Activated gamma-delta T cell treated with anti-CD3 and anti-CD28 coated beads, Interleukin-2, amount 50 U/mL, for 16 hours (primary cell): ENCODE data around the gene STKLD1.
A peak's percentile ranks its signal among the peaks of the same experiment; 100 is the strongest.
"Not testable (repeated sequence)": the region's sequence is repeated elsewhere in the genome, so short reads cannot be mapped to it uniquely, and the experiment has no call there.

ENCODE experiments used
- DNase-seq: peaks from one replicate; pipeline ENCODE4 v3.0.0-alpha.2; 2020; ENCODE audit warnings: low read depth

Gene STKLD1

GRCh38 chr9:133362359-133363044, 13.7 kb upstream of the STKLD1 start:
- DNase-seq: no peak

GRCh38 chr9:133366435-133366834, 9.7 kb upstream of the STKLD1 start:
- no peak for DNase-seq

- no peak for DNase-seq
Observed at GRCh38 chr9:133367221-133367620, 8.9 kb upstream of the STKLD1 start.

GRCh38 chr9:133367778-133368177, 8.4 kb upstream of the STKLD1 start:
- no peak for DNase-seq

- DNase-seq: no peak
Observed at GRCh38 chr9:133368249-133368881, 7.8 kb upstream of the STKLD1 start.

GRCh38 chr9:133369422-133369821, 6.7 kb upstream of the STKLD1 start:
- no peak for DNase-seq

GRCh38 chr9:133369933-133370332, 6.2 kb upstream of the STKLD1 start:
- DNase-seq: no peak

- no peak for DNase-seq
Observed at GRCh38 chr9:133370685-133371084, 5.5 kb upstream of the STKLD1 start.

GRCh38 chr9:133371261-133371711, 4.9 kb upstream of the STKLD1 start:
- DNase-seq: peak; percentile 57

GRCh38 chr9:133372144-133372543, 4.0 kb upstream of the STKLD1 start:
- DNase-seq: no peak

GRCh38 chr9:133374612-133375115, 1.5 kb upstream of the STKLD1 start:
- DNase-seq: no peak

GRCh38 chr9:133375116-133375723, 946 bp upstream of the STKLD1 start:
- DNase-seq: no peak

- DNase-seq: not testable (repeated sequence)
Observed at GRCh38 chr9:133377280-133377679, 1.1 kb downstream of the STKLD1 start.

GRCh38 chr9:133377721-133378216, 1.6 kb downstream of the STKLD1 start:
- no peak for DNase-seq

- no peak for DNase-seq
Observed at GRCh38 chr9:133378408-133378962, 2.3 kb downstream of the STKLD1 start.

- DNase-seq: no peak
Observed at GRCh38 chr9:133379153-133380086, 3.3 kb downstream of the STKLD1 start.

- DNase-seq: no peak
Observed at GRCh38 chr9:133380734-133381133, 4.6 kb downstream of the STKLD1 start.

GRCh38 chr9:133382507-133383141, 6.5 kb downstream of the STKLD1 start:
- DNase-seq: no peak

GRCh38 chr9:133383438-133383837, 7.3 kb downstream of the STKLD1 start:
- DNase-seq: no peak

- DNase-seq: no peak
Observed at GRCh38 chr9:133384736-133385321, 8.7 kb downstream of the STKLD1 start.

- no peak for DNase-seq
Observed at GRCh38 chr9:133385452-133385851, 9.3 kb downstream of the STKLD1 start.
